ENCODE data around the gene CATSPER3.
"Not testable (repeated sequence)": the region's sequence is repeated elsewhere in the genome, so short reads cannot be mapped to it uniquely, and the experiment has no call there.

The CATSPER3 gene

GRCh38 chr5:134975843-134976242, 8.1 kb downstream of the CATSPER3 start:
- DNase-seq, result no peak

- no peak for DNase-seq
These were observed 9.1 kb downstream of the CATSPER3 start for GRCh38 chr5:134976841-134977240.

- no peak for DNase-seq
These were observed 11.7 kb downstream of the CATSPER3 start for GRCh38 chr5:134979416-134979815.

GRCh38 chr5:134982230-134982629, 14.5 kb downstream of the CATSPER3 start:
- DNase-seq, result no peak

- DNase-seq, result no peak
These were observed 21.6 kb downstream of the CATSPER3 start for GRCh38 chr5:134989266-134989830.

GRCh38 chr5:134990183-134990582, 22.5 kb downstream of the CATSPER3 start:
- DNase-seq, result not testable (repeated sequence)

GRCh38 chr5:134992148-134992547, 24.4 kb downstream of the CATSPER3 start:
- no peak for DNase-seq

GRCh38 chr5:134993161-134993560, 25.5 kb downstream of the CATSPER3 start:
- DNase-seq, result no peak

GRCh38 chr5:134994560-134995156, 27.0 kb downstream of the CATSPER3 start:
- no peak for DNase-seq

GRCh38 chr5:134995850-134996402, 28.2 kb downstream of the CATSPER3 start:
- DNase-seq, result no peak

GRCh38 chr5:134997015-134997414, 29.3 kb downstream of the CATSPER3 start:
- no peak for DNase-seq

- DNase-seq, result not testable (repeated sequence)
These were observed 30.4 kb downstream of the CATSPER3 start for GRCh38 chr5:134998068-134998467.

- no peak for DNase-seq
These were observed 36.7 kb downstream of the CATSPER3 start for GRCh38 chr5:135004376-135004775.

- DNase-seq, result no peak
These were observed 37.4 kb downstream of the CATSPER3 start for GRCh38 chr5:135005076-135005475.

- no peak for DNase-seq
These were observed 39.6 kb downstream of the CATSPER3 start for GRCh38 chr5:135007305-135007704.

- DNase-seq, result no peak
These were observed 40.1 kb downstream of the CATSPER3 start for GRCh38 chr5:135007749-135008363.

- no peak for DNase-seq
These were observed 40.8 kb downstream of the CATSPER3 start for GRCh38 chr5:135008556-135008955.

GRCh38 chr5:135008981-135009735, 41.5 kb downstream of the CATSPER3 start:
- no peak for DNase-seq

- DNase-seq, result no peak
These were observed 42.2 kb downstream of the CATSPER3 start for GRCh38 chr5:135009736-135010501.

GRCh38 chr5:135010502-135011354, 43.0 kb downstream of the CATSPER3 start:
- DNase-seq, result no peak

- no peak for DNase-seq
These were observed 43.8 kb downstream of the CATSPER3 start for GRCh38 chr5:135011355-135012032.

Data from NCI-H1105 (cell line).